Measurements from ENCODE around the gene ESPNL.

DNA sequence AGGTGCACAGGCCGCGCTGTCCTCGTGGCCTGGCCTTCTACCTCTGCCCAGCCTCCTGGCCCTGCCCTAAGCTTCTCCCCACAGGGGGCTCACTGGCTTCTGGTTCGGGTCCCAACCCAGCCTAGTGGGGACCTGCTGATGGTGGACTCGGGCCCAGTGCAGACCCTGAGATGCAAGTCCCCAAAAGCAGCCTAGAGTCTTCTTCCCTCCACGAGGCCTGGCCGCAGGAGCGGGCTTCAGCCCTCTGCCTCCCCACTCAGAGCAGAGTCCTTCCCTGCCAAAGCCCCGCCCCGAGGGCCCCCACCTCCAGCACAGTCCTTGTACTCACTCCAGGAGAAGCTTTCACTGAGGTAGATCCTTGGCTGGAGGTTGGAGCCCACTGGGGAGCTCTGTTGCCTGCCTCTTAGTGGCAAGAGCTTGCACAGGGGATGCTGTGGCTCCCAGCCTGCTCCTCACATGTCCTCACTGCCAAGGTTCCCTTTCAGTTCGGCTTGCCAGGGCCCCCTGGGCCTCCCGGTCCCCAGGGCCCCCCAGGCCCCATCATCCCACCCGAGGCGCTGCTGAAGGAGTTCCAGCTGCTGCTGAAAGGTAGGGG, 62.2 kb downstream of the ESPNL start:
- TF ChIP-seq JUND (IDR thresholded peaks at IDR 0.05): no peak
- TF ChIP-seq ATF3 (IDR thresholded peaks at IDR 0.05): no peak
- TF ChIP-seq, protein P1, sequence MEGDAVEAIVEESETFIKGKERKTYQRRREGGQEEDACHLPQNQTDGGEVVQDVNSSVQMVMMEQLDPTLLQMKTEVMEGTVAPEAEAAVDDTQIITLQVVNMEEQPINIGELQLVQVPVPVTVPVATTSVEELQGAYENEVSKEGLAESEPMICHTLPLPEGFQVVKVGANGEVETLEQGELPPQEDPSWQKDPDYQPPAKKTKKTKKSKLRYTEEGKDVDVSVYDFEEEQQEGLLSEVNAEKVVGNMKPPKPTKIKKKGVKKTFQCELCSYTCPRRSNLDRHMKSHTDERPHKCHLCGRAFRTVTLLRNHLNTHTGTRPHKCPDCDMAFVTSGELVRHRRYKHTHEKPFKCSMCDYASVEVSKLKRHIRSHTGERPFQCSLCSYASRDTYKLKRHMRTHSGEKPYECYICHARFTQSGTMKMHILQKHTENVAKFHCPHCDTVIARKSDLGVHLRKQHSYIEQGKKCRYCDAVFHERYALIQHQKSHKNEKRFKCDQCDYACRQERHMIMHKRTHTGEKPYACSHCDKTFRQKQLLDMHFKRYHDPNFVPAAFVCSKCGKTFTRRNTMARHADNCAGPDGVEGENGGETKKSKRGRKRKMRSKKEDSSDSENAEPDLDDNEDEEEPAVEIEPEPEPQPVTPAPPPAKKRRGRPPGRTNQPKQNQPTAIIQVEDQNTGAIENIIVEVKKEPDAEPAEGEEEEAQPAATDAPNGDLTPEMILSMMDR (IDR thresholded peaks at IDR 0.05; ENCODE audit: low read depth, low read length, missing input control): no peak
- TF ChIP-seq REST (IDR thresholded peaks at IDR 0.05): no peak
- TF ChIP-seq, protein P2, sequence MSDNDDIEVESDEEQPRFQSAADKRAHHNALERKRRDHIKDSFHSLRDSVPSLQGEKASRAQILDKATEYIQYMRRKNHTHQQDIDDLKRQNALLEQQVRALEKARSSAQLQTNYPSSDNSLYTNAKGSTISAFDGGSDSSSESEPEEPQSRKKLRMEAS (IDR thresholded peaks at IDR 0.05): no peak
- TF ChIP-seq EGR1 (IDR thresholded peaks at IDR 0.05; ENCODE audit: low read depth in 2 of 2): no peak
- no peak for TF ChIP-seq TAF1 (conservative IDR thresholded peaks at IDR 0.05)
- TF ChIP-seq SP1 (IDR thresholded peaks at IDR 0.05): no peak
- TF ChIP-seq RAD21 (IDR thresholded peaks at IDR 0.05): no peak
- no peak for TF ChIP-seq HNF4G (IDR thresholded peaks at IDR 0.05)
- no peak for TF ChIP-seq YY1 (IDR thresholded peaks at IDR 0.05)
- no peak for TF ChIP-seq GABPA (IDR thresholded peaks at IDR 0.05 in 1 of 2, conservative IDR thresholded peaks at IDR 0.05 in 1 of 2)
